HG02642 (cell line): ENCODE data around the gene CACNG4.
"Not testable (repeated sequence)": the region's sequence is repeated elsewhere in the genome, so short reads cannot be mapped to it uniquely, and the experiment has no call there.

Experiments used
- ATAC-seq: cut with Tn5 transposase; IDR thresholded peaks from one replicate; pipeline ENCODE4 v1.9.1; 2021; ENCODE audit warnings: mild to moderate bottlenecking; ENCODE audit not compliant: unreplicated experiment, poor library complexity

CACNG4 gene

DNA sequence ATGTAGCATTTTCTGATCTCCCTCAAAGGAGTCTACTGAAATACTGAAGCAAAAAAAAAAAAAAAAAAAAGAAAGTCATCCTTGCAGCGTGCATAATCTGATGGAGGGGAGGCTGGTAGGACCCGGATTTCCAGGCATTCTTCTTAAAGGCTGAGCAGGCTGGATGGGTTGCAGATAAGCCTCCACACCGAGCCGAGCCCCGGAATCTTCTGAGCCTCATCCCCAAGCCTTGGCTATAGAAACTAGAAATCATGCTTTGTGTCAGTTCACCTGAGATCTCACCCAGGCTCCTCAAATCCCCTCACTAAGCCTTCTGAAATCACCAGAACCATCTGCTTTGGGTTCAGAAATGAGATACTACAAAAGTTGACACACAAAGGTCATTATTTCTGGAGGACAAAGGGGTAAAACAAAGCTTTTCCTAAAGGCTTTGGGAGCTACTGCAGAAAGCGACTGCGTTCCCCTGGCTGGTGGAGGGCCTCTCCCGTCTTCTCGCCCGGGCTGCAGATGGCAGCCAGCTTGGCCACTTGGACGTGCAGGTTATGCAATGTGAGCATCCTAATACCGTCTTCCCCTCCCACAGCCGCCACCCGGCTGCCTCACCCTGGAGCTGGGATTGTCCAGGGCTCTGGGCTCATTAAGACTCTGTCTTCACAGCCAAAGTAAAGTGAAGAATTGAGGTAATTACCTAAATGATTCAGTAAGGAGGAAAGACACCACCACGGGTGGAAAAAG is 4.7 kb upstream of the CACNG4 start:
- no peak for ATAC-seq

DNA sequence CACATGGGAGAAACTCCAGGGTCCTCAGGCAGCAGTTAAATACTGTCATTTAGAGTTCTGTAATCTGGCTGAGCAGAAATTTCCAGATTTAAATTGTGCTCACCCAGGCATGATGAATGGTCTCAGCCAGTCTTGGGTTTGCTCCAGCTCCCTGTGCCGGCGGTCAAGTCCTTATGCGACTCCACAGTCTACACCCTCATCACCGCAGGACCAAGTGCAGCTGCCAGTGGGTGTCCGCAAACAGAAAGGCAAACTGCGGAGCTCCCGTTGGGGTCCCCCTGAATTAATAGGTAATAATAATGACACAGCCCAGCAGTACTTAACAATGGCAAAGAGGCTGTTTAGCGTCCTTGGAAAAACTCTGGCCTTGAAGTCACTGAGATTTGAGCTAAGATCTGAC is 3.9 kb upstream of the CACNG4 start:
- ATAC-seq = no peak

GRCh38 chr17:66963521-66963908 is 992 bp upstream of the CACNG4 start:
- ATAC-seq = no peak

DNA sequence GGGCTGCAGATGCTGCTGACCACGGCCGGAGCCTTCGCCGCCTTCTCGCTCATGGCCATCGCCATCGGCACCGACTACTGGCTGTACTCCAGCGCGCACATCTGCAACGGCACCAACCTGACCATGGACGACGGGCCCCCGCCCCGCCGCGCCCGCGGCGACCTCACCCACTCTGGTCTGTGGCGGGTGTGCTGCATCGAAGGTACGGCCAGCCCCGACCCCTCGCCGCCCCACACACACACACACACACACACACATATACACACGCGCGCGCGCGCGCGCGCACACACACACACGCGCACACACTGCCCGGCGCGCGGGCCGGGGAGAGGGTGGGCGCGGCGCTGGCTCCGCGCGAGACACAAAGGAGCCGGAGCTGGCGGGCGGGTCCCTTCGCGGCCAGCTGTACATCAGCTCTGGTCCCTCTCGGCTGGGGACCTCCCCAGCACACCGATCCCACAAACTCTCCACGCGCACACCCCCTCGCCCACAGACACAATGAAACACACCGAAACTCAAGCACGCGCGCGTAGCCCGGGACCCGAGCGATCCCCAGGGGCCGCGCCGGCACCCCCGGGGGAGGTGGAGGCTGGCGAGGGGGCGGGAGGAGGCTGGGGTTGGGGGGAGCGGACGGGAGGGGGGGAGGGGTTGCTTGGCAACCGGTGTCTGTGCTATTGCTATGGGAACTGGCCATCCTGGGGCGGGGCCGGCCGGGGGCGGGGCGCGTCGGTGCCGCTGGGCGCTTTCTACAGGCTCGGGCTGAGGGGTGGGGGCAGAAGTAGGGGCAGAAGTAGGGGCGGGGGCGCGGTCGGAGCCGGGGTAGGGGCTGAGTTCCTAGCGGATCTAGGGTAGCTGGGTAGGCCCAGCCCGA is 658 bp downstream of the CACNG4 start:
- no peak for ATAC-seq

DNA sequence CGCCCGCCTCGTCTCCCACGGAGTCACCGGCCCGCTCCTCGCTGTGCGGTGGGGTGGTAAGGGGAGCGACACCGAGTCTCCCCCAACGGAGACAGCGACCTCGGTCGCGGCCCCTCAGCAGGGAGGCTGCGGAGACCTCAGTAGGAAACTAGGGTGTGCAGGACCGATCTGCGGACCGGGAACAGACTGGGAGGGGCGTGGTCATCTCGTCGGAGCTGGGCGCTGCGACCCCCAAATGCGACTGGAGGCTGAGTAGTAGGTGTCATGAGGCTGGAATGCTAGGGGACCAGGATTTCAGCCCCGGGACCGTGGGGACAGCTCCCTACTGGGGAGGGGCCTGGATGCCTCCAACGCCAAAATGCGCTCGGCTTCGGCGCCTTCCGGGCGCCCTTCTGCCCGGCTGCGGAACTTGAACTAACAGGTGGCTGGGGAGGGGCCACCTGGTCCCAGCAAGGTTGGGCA is 1.3 kb downstream of the CACNG4 start:
- ATAC-seq = no peak

DNA sequence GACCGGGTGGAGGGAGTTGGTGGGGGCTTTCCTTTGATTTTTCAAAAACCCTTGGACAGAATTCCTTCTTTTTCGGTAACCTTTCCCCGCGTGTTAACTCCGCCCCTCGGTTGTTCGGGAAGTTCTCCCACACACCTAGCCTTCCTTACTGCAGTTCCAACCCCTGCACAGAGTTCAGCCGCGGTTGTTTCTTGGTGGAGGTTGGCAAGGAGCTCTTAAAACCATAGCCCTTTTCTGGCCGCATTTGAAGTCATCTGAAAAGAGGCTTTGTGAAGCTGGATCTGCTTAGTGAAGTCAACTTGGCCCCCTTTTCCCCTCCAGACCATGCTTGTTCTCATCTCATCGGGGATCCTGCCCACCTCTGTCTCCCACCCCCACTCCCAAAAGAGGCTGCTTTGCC is 1.8 kb downstream of the CACNG4 start:
- no peak for ATAC-seq

- ATAC-seq = no peak
These were observed 2.4 kb downstream of the CACNG4 start for GRCh38 chr17:66966704-66967418.

- no peak for ATAC-seq
These were observed 3.5 kb downstream of the CACNG4 start for GRCh38 chr17:66967837-66968543.

GRCh38 chr17:66968916-66969315 is 4.4 kb downstream of the CACNG4 start:
- ATAC-seq = no peak

DNA sequence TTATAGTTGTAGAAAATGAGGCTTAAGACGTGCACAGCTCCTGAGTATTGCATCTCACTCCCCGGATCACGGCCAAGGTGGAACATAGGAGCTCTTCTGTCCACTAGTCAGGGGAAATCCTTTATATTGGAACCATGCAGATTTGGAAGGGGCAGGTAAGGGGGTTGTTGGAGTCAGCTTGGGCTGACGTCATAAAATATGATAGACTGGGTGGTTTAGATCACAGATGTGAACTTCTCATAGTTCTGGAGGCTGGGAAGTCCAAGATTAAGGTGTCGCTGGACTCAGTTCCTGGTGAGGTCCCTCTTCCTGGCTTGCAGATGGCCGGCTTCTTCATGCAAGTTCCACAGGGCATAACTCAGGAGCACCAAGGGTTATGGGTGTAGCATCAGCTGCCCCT is 5.6 kb downstream of the CACNG4 start:
- no peak for ATAC-seq

- ATAC-seq = no peak
These were observed 6.3 kb downstream of the CACNG4 start for GRCh38 chr17:66970797-66971196.

- ATAC-seq = no peak
These were observed 6.8 kb downstream of the CACNG4 start for GRCh38 chr17:66971264-66971663.

- ATAC-seq = no peak
These were observed 7.4 kb downstream of the CACNG4 start for GRCh38 chr17:66971730-66972441.

DNA sequence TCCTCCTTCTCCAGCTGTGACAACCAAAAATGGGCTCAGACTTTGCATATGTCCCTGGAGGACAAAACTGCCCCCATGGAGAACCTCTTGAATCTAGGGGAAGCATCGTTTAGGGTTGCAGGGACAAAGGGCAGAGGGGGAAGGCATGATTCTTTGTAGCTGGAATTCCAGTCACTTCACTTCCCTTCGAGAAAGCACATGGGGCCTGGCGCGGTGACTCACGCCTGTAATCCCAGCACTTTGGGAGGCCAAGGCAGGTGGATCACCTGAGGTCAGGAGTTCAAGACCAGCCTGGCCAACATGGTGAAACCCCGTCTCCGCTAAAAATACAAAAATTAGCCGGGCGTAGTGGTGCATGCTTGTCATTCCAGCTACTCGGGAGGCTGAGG is 7.9 kb downstream of the CACNG4 start:
- not testable (repeated sequence) for ATAC-seq

GRCh38 chr17:66975188-66975587 is 10.7 kb downstream of the CACNG4 start:
- ATAC-seq = no peak

DNA sequence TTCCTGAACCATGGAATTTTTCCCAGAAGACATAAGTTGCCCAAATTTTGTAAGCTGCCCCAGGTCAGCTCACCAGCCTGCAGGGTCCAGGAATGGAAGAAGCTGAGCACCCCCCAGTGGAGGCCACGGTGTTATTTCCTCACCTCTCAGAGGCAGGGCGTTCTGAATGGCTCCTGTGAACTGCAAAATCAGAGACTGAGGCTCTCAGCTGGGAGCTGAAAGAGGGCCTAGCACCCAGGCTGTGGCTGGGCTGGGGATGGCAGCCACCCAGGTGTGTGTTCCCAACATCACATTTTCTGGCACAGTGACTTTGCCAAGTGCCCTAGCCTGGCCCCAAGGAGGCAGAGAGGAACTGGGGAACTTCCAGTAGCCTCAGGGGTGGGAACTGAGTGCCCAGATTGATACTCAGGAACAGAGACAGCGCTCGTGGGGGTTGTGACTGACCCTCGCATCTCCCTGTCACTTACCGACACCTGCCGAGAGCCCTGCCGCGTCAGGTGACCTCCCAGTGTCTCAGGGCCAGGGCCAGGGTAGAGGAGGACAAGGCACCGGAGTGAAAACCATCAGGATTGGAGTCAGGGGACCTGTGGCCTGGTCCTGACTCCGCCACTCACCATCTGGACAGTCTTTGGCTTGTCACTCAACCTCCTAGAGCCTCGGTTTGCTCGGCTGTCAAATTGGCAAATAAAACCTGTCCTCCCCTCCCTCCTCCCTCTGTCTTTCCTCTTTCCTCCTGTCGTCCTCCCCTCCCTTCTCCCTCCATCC is 11.3 kb downstream of the CACNG4 start:
- ATAC-seq = no peak

DNA sequence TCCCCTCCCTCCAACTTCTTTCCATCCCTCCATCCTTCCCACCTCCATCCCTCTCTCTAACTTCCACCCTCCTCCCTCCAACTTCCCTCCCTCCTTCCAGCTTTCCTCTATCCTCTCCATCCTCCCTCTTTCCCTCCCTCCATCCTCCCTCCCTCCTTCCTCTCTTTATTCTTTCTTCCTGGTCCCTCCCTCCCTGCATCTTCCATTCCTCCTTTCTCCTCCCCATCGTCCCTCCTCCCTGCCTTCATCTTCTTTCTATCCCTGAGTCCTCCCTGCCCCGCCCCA is 11.8 kb downstream of the CACNG4 start:
- ATAC-seq = no peak

DNA sequence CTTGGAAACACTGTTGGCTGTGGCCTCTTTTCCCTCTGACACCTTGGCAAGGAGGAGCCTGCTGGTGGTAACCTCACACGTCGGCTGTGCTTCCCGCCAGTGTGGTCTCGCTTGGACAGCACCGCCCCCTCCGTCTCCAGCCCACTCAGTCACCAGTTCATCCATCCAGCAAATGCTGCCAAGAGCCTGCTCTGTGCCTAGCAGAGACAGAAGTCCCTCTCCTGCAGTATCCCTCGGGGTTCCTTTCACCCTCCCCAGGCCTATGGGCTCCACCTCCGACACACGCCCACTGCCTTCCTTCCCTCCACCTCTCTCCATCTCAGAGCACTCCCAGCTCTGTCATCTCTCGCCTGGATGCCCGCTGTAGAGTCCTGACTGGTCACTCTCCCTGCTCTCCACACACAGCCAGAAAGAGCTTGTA is 12.3 kb downstream of the CACNG4 start:
- no peak for ATAC-seq

GRCh38 chr17:66978514-66979061 is 14.1 kb downstream of the CACNG4 start:
- ATAC-seq = no peak
